Caco-2 (cell line): ENCODE measurements around the gene NDUFV1. TPM values are rescaled to one million over a fixed set of nuclear protein-coding genes. Genes with fewer than 3 reads are reported as not detected.

Source experiments
- BruUV-seq: library from RNA; stranded (reverse); fragments of 400-500 nt; replicated peaks from 2 replicates; lab custom pipeline; 2021; lab: Mats Ljungman, UMichigan
- CTCF ChIA-PET: fragments of 300-600 bp; sonication (Branson Sonifier 250); formaldehyde crosslinking; loops from one replicate; lab custom pipeline; 2022; ENCODE audit warnings: antibody characterized with exemption; lab: Charles Lee
- POLR2A ChIA-PET: fragments of 300-600 bp; sonication (Branson Sonifier 250); formaldehyde crosslinking; loops from one replicate; lab custom pipeline; 2022; ENCODE audit warnings: antibody characterized with exemption; lab: Charles Lee
- DNase-seq, 2 experiments: peaks; one replicate each; pipeline versions ENCODE4 v3.0.0 to v3.0.0-alpha.2; 2020 to 2022
- H3K27me3 ChIP-seq: replicated peaks from 2 replicates; pipeline ENCODE4 v1.6.0; 2011; ENCODE audit warnings: low read length; ENCODE audit not compliant: control insufficient read depth, insufficient read depth
- H3K36me3 ChIP-seq: 2 replicates; pipeline ENCODE4 v1.5.1; 2011; ENCODE audit warnings: low read length; ENCODE audit not compliant: control insufficient read depth, insufficient read depth
- H3K4me1 ChIP-seq: fragments of 250-450 bp; sonication (Bioruptor Pico); 2 replicates; pipeline ENCODE4 v1.5.1; 2020; ENCODE audit warnings: mild to moderate bottlenecking
- H3K4me3 ChIP-seq: 2 replicates; pipeline ENCODE4 v1.5.1; 2011; ENCODE audit warnings: low read depth, mild to moderate bottlenecking, control low read depth, low read length
- H3K9me3 ChIP-seq: fragments of 250-450 bp; sonication (Bioruptor Pico); 2 replicates; pipeline ENCODE4 v1.5.1; 2020; ENCODE audit warnings: mild to moderate bottlenecking, moderate library complexity
- H3K27ac Mint-ChIP-seq: one replicate; pipeline ENCODE4 v1.8.0; 2022; ENCODE audit warnings: mixed read lengths; ENCODE audit not compliant: unreplicated experiment
- H3K27me3 Mint-ChIP-seq: one replicate; pipeline ENCODE4 v1.8.0; 2022; ENCODE audit warnings: mixed read lengths; ENCODE audit not compliant: insufficient read depth, unreplicated experiment
- H3K36me3 Mint-ChIP-seq: one replicate; pipeline ENCODE4 v1.8.0; 2022; ENCODE audit warnings: mild to moderate bottlenecking, mixed read lengths; ENCODE audit not compliant: insufficient read depth, unreplicated experiment
- H3K4me1 Mint-ChIP-seq: one replicate; pipeline ENCODE4 v1.8.0; 2022; ENCODE audit warnings: low read depth, mixed read lengths; ENCODE audit not compliant: unreplicated experiment
- H3K4me3 Mint-ChIP-seq: one replicate; pipeline ENCODE4 v1.8.0; 2022; ENCODE audit warnings: mild to moderate bottlenecking, moderate library complexity, mixed read lengths; ENCODE audit not compliant: unreplicated experiment
- H3K9me3 Mint-ChIP-seq: one replicate; pipeline ENCODE4 v1.8.0; 2022; ENCODE audit warnings: mixed read lengths; ENCODE audit not compliant: unreplicated experiment
- intact Hi-C: fragments of 100-400 bp; cut with micrococcal nuclease; formaldehyde crosslinking; loops from one replicate; pipeline ENCODE4 v1.10.0; 2022; ENCODE audit not compliant: unreplicated experiment
- total RNA-seq: library from RNA; stranded (reverse); gene quantifications from 2 replicates; pipeline ENCODE4 v1.2.3, GENCODE V29; 2022
- TF ChIP-seq, protein P1 (sequence below), 2 experiments: fragments of 200-600 bp in 1 of 2; IDR thresholded peaks; 1 replicate in 1 of 2; 2 replicates in 1 of 2; pipeline versions ENCODE4 v1.5.1 to v1.8.0; 2011 to 2022; ENCODE audit warnings: antibody characterized with exemption in 1 of 2, control low read depth in 1 of 2, inconsistent platforms in 1 of 2, low read depth in 1 of 2, low read length in 1 of 2, mild to moderate bottlenecking in 1 of 2, moderate library complexity in 1 of 2; ENCODE audit not compliant: insufficient read depth in 1 of 2, severe bottlenecking in 1 of 2, unreplicated experiment in 1 of 2

Gene NDUFV1
- total RNA-seq, 1 experiment from 2014 or later = 358 TPM

DNA sequence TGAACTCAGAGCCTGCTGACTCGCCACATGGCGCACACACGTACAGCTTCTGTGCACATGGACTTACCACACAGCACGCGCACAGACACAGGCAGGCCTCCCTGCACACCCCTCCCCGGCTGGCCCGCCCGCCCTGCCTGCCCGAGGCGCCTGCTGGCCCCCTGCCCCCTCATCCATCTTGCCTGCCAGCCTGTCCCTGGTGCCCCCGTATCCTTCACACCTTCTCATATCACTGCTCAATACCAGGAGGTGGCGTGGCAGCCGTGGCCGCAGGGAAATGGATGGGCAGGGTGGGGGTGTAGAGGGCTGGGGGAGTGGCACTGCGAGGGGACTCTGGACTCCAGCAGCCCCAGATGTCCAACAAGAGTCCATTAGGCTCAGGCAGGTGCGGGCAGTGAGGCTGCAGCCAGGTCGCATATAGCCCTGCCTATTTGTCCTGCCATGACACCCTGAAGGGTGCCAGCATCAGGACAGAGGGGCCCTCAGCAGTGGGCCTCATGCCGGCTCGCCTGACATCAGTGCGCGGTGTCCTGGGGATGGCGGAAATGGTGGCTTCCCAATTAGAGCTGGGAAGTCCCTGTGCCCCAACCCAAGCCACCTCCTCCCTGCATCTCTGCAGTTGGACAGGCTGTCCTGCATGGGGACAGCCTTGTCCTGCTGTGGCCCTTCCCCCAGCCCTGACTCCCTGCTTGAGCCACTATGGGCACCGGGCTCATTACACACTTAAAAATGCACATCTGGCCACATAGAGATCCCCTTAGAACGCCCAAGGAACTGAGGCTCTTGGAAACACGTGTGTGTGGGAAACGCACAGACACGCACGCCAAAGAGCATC, 34.8 kb downstream of the NDUFV1 start:
- no TSS peak for BruUV-seq
- peaks cover 8% of the 10 kb centered on the region; the same call in 1 of the 2 replicates for H3K9me3 ChIP-seq
- H3K36me3 ChIP-seq = no peaks in the 10 kb centered on the region
- no peak overlapping the region for H3K4me3 ChIP-seq
- intact Hi-C loops = no loop called here
- TF ChIP-seq, protein P1, sequence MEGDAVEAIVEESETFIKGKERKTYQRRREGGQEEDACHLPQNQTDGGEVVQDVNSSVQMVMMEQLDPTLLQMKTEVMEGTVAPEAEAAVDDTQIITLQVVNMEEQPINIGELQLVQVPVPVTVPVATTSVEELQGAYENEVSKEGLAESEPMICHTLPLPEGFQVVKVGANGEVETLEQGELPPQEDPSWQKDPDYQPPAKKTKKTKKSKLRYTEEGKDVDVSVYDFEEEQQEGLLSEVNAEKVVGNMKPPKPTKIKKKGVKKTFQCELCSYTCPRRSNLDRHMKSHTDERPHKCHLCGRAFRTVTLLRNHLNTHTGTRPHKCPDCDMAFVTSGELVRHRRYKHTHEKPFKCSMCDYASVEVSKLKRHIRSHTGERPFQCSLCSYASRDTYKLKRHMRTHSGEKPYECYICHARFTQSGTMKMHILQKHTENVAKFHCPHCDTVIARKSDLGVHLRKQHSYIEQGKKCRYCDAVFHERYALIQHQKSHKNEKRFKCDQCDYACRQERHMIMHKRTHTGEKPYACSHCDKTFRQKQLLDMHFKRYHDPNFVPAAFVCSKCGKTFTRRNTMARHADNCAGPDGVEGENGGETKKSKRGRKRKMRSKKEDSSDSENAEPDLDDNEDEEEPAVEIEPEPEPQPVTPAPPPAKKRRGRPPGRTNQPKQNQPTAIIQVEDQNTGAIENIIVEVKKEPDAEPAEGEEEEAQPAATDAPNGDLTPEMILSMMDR (IDR thresholded peaks at IDR 0.05; ENCODE audit: insufficient read depth in 1 of 2, low read depth in 1 of 2, low read length in 1 of 2, severe bottlenecking in 1 of 2, unreplicated experiment in 1 of 2) = no peak
- peak in 1 of 2 experiments; percentile 43 for DNase-seq
- H3K27me3 ChIP-seq = no peaks in the 10 kb centered on the region
- H3K27ac Mint-ChIP-seq = no peak overlapping the region
- no peaks in the 10 kb centered on the region for H3K27me3 Mint-ChIP-seq
- ChIA-PET CTCF (interaction anchor here (0.6 to 0.7 kb wide), 2 partner anchors 12 to 150 kb away, joined by 6 to 7 read pairs; no protein-coding TSS in a partner anchor), POLR2A (no interaction called here)
- H3K9me3 Mint-ChIP-seq = no peaks in the 10 kb centered on the region
- H3K4me3 Mint-ChIP-seq = no peak overlapping the region
- 0 out of 2 replicates have a peak, but pooled peaks cover 3% of the 10 kb centered on the region for H3K4me1 ChIP-seq
- no peaks in the 10 kb centered on the region for H3K4me1 Mint-ChIP-seq
- H3K36me3 Mint-ChIP-seq = peaks cover 6% of the 10 kb centered on the region

DNA sequence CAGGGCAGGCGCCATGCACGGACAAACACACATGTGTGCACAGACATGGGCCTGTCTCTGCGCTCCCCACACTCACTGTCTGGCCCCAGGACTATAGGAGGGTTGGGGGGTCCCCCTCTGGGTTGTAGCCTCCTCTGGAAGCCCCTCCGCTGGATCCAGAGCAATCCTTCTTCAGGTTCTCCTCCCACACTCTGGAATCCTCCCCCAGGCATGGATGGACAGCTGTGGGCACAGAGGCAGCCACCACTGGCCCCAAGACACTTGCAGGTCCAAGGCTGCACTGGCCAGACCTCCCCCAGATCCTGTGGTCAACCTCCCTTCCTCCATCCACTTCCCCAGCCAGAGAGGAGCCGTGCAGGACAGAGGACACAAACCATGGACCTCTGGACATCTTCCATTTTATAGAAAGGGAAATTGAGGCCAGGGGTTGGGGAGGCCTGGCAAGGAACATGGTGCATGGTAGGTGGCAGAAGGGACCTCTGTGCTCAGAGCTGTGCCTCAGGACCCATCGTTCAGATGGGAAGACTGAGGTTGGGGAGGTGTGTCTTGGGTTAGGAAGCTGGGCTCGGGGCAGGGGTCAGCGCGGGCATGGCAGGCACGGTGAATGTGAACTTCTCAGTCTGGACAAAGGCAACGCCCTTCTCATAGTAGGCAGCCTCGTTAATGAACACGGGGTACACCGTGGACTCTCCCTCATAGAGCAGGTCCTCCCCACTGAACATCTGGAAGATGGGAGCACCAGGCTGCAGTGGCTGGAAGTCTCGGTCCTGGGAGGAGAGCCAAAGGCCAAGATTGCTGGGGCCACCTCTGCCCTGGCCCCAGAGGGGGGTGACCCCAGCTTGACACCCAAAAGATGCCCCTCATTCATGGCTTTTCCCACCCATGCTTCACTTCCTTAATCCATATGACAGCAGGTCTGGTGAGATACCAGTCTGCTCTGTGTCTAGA, 35.7 kb downstream of the NDUFV1 start:
- CTCF ChIA-PET = interaction anchor here (0.6 to 0.7 kb wide), 2 partner anchors 13 to 151 kb away, joined by 6 to 7 read pairs; no protein-coding TSS in a partner anchor
- Histone ChIP-seq H3K4me1 (0 out of 2 replicates have a peak, but pooled peaks cover 3% of the 10 kb centered on the region), H3K9me3 (peaks cover 8% of the 10 kb centered on the region; the same call in 1 of the 2 replicates), H3K4me3 (no peak overlapping the region), H3K36me3 (no peaks in the 10 kb centered on the region), H3K27me3 (no peaks in the 10 kb centered on the region)
- intact Hi-C loops = no loop called here
- Mint-ChIP-seq H3K27me3 (no peaks in the 10 kb centered on the region), H3K27ac (no peak overlapping the region), H3K4me3 (no peak overlapping the region), H3K9me3 (no peaks in the 10 kb centered on the region), H3K4me1 (no peaks in the 10 kb centered on the region), H3K36me3 (peaks cover 6% of the 10 kb centered on the region)
- TF ChIP-seq, protein P1 (IDR thresholded peaks at IDR 0.05; ENCODE audit: insufficient read depth in 1 of 2, low read depth in 1 of 2, low read length in 1 of 2, severe bottlenecking in 1 of 2, unreplicated experiment in 1 of 2) = no peak
- no peak for DNase-seq
- POLR2A ChIA-PET = no interaction called here
- no TSS peak for BruUV-seq

- BruUV-seq = no TSS peak
- ChIA-PET POLR2A (no interaction called here), CTCF (interaction anchor here (0.5 to 1.2 kb wide), 2 partner anchors 11 to 15 kb away, joined by 3 read pairs; no protein-coding TSS in a partner anchor)
- H3K36me3 Mint-ChIP-seq = peaks cover 6% of the 10 kb centered on the region
- no peak overlapping the region for H3K4me3 Mint-ChIP-seq
- H3K27me3 Mint-ChIP-seq = no peaks in the 10 kb centered on the region
- Histone ChIP-seq H3K9me3 (peaks cover 8% of the 10 kb centered on the region; the same call in 1 of the 2 replicates), H3K4me3 (no peak overlapping the region), H3K27me3 (no peaks in the 10 kb centered on the region), H3K36me3 (no peaks in the 10 kb centered on the region), H3K4me1 (0 out of 2 replicates have a peak, but pooled peaks cover 3% of the 10 kb centered on the region)
- peak; percentile 66 to 70 for DNase-seq
- no peaks in the 10 kb centered on the region for H3K4me1 Mint-ChIP-seq
- H3K27ac Mint-ChIP-seq = no peak overlapping the region
- intact Hi-C loops = no loop called here
- TF ChIP-seq, protein P1 (IDR thresholded peaks at IDR 0.05; ENCODE audit: insufficient read depth in 1 of 2, low read depth in 1 of 2, low read length in 1 of 2, severe bottlenecking in 1 of 2, unreplicated experiment in 1 of 2) = peak; percentile 62 to 64
- H3K9me3 Mint-ChIP-seq = no peaks in the 10 kb centered on the region
Measured at GRCh38 chr11:67644042-67644441, 37.3 kb downstream of the NDUFV1 start.
